ENCODE measurements around the gene PAPPA2. TPM values are rescaled to one million over a fixed set of nuclear protein-coding genes. Genes with fewer than 3 reads are reported as not detected.

PAPPA2 gene
- total and polyA plus RNA-seq, 10 of the 15 experiments (the other 5 are each of a cell fraction or from before 2014, with no cell fraction given) = under 0.01 to 0.06 (median 0.03) TPM; not detected in 7

DNA sequence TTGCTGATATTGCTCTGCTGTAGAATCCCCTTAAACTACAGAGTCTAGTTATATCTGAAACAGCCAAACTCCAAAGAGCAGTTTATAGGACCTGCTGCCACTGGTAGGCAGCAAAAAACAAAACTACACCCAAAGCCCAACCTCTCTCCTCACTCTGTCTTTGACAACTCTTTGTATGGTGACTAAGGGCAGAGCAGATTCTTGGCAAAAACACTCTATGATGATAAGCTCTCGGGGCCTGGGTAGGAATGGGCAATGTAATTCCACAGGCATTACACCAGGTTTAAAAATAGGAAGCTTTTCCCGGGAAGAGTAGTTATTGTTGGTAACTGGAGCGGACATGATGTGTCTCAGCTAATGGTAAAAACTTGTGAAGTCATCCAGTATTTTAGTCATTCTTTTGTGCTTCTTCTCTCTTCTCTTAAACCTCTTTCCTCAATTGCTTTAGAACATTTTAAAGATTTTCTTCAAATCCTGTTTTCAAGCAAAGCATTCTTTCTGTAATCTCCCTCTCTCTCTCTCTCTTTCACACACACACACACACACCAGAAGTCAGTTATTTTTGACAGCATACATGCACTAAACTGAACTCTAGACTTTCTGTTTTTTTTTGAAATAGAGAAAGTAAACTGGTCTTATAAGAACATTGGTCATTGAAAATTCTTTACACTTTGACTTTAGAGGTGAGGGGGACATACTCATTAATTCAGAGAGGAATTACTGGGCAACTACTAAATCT lies 193.5 kb downstream of the PAPPA2 start:
- H2AFZ ChIP-seq (ENCODE audit: control insufficient read depth, low read depth, low read length) = no peak overlapping the region
- TF ChIP-seq, protein P1, sequence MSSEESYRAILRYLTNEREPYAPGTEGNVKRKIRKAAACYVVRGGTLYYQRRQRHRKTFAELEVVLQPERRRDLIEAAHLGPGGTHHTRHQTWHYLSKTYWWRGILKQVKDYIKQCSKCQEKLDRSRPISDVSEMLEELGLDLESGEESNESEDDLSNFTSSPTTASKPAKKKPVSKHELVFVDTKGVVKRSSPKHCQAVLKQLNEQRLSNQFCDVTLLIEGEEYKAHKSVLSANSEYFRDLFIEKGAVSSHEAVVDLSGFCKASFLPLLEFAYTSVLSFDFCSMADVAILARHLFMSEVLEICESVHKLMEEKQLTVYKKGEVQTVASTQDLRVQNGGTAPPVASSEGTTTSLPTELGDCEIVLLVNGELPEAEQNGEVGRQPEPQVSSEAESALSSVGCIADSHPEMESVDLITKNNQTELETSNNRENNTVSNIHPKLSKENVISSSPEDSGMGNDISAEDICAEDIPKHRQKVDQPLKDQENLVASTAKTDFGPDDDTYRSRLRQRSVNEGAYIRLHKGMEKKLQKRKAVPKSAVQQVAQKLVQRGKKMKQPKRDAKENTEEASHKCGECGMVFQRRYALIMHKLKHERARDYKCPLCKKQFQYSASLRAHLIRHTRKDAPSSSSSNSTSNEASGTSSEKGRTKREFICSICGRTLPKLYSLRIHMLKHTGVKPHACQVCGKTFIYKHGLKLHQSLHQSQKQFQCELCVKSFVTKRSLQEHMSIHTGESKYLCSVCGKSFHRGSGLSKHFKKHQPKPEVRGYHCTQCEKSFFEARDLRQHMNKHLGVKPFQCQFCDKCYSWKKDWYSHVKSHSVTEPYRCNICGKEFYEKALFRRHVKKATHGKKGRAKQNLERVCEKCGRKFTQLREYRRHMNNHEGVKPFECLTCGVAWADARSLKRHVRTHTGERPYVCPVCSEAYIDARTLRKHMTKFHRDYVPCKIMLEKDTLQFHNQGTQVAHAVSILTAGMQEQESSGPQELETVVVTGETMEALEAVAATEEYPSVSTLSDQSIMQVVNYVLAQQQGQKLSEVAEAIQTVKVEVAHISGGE (CRISPR knock-in tag; IDR thresholded peaks at IDR 0.05) = no peak
- TF ChIP-seq RAD21 (IDR thresholded peaks at IDR 0.05; ENCODE audit: insufficient read depth, low read depth, low read length) (no peak), ZBED1 (IDR thresholded peaks at IDR 0.05; ENCODE audit: borderline replicate concordance) (no peak), CHD4 (IDR thresholded peaks at IDR 0.05) (no peak), RELA (IDR thresholded peaks at IDR 0.05; ENCODE audit: borderline replicate concordance, partially characterized antibody) (no peak), CBX3 (IDR thresholded peaks at IDR 0.05; ENCODE audit: borderline replicate concordance, low read depth) (no peak)
- TF ChIP-seq, protein P2, sequence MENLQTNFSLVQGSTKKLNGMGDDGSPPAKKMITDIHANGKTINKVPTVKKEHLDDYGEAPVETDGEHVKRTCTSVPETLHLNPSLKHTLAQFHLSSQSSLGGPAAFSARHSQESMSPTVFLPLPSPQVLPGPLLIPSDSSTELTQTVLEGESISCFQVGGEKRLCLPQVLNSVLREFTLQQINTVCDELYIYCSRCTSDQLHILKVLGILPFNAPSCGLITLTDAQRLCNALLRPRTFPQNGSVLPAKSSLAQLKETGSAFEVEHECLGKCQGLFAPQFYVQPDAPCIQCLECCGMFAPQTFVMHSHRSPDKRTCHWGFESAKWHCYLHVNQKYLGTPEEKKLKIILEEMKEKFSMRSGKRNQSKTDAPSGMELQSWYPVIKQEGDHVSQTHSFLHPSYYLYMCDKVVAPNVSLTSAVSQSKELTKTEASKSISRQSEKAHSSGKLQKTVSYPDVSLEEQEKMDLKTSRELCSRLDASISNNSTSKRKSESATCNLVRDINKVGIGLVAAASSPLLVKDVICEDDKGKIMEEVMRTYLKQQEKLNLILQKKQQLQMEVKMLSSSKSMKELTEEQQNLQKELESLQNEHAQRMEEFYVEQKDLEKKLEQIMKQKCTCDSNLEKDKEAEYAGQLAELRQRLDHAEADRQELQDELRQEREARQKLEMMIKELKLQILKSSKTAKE (IDR thresholded peaks at IDR 0.05; ENCODE audit: low read depth, poor library complexity, severe bottlenecking) = no peak
- TF ChIP-seq, protein P3, sequence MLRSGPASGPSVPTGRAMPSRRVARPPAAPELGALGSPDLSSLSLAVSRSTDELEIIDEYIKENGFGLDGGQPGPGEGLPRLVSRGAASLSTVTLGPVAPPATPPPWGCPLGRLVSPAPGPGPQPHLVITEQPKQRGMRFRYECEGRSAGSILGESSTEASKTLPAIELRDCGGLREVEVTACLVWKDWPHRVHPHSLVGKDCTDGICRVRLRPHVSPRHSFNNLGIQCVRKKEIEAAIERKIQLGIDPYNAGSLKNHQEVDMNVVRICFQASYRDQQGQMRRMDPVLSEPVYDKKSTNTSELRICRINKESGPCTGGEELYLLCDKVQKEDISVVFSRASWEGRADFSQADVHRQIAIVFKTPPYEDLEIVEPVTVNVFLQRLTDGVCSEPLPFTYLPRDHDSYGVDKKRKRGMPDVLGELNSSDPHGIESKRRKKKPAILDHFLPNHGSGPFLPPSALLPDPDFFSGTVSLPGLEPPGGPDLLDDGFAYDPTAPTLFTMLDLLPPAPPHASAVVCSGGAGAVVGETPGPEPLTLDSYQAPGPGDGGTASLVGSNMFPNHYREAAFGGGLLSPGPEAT (IDR thresholded peaks at IDR 0.05; ENCODE audit: low read depth) = no peak
- ChIA-PET RAD21 (ENCODE audit: unreplicated experiment) (no interaction called here), SMC1A (ENCODE audit: uncharacterized antibody, unreplicated experiment) (no interaction called here), POLR2A (no interaction called here), CTCF (no interaction called here)
- no peaks in the 10 kb centered on the region for H3K36me3 ChIP-seq (ENCODE audit: control insufficient read depth in 2 of 2, insufficient read depth in 2 of 2, low read length in 1 of 2)
- in situ Hi-C loops (cut with MboI) (no loop called here), intact Hi-C loops (cut with micrococcal nuclease; ENCODE audit: unreplicated experiment) (no loop called here)
- H3K9ac ChIP-seq (ENCODE audit: control insufficient read depth, insufficient read depth, low read length) = no peak overlapping the region
- H3K4me1 ChIP-seq (ENCODE audit: control insufficient read depth, insufficient read depth, low read length) = no peaks in the 10 kb centered on the region
- DNase-seq (ENCODE audit: low read depth, low spot score) (no peak), FAIRE-seq (no peak), ATAC-seq (no peak)
- no peaks in the 10 kb centered on the region for H4K20me1 ChIP-seq (ENCODE audit: control insufficient read depth, insufficient read depth)
- H3K9me3 ChIP-seq (replicated peaks; ENCODE audit: control insufficient read depth, insufficient read depth, low read length) = no peaks in the 10 kb centered on the region
- no peak overlapping the region for H3K27ac ChIP-seq (ENCODE audit: control insufficient read depth, insufficient read depth)
- H3K4me3 ChIP-seq = no peak overlapping the region
- no TSS peak for BruUV-seq (replicated peaks)
- H3K27me3 ChIP-seq (replicated peaks in 1 of 2; ENCODE audit: control insufficient read depth in 2 of 2, insufficient read depth in 2 of 2, low read length in 1 of 2) = no peaks in the 10 kb centered on the region
- H3K4me2 ChIP-seq (ENCODE audit: control insufficient read depth, insufficient read depth) = no peak overlapping the region
- 11% methylated on average over 3 of the region's 3 CpGs for WGBS (ENCODE audit: insufficient coverage, insufficient replicate concordance, low lambda C conversion rate, missing lambda C conversion rate)
- no peaks in the 10 kb centered on the region for H3K79me2 ChIP-seq (ENCODE audit: control insufficient read depth, insufficient read depth, low read length)
